KMS-11 (cell line): Measurements from ENCODE around the gene HSD17B10.
A peak's percentile ranks its signal among the peaks of the same experiment; 100 is the strongest.

Experiments
- H2AFZ ChIP-seq: fragments of 200-600 bp; sonication (generic); 2 replicates; pipeline ENCODE4 v1.6.1; 2016; ENCODE audit warnings: antibody characterized with exemption, mixed run types, low read depth
- H3K27ac ChIP-seq: fragments of 200-600 bp; sonication (generic); 2 replicates; pipeline ENCODE4 v1.6.1; 2016; ENCODE audit warnings: mild to moderate bottlenecking, mixed run types
- H3K27me3 ChIP-seq: fragments of 200-600 bp; sonication (generic); 2 replicates; pipeline ENCODE4 v1.6.1; 2017; ENCODE audit warnings: mild to moderate bottlenecking, low read depth, mixed run types, moderate library complexity; ENCODE audit not compliant: insufficient read depth
- H3K36me3 ChIP-seq: fragments of 200-600 bp; sonication (generic); 2 replicates; pipeline ENCODE4 v1.6.1; 2017; ENCODE audit warnings: mild to moderate bottlenecking, mixed run types; ENCODE audit not compliant: insufficient read depth
- H3K4me1 ChIP-seq: fragments of 200-600 bp; sonication (generic); 2 replicates; pipeline ENCODE4 v1.6.1; 2016; ENCODE audit warnings: mild to moderate bottlenecking, low read depth, mixed run types; ENCODE audit not compliant: poor library complexity, severe bottlenecking
- H3K4me2 ChIP-seq: fragments of 200-600 bp; sonication (generic); 2 replicates; pipeline ENCODE4 v1.7.0; 2016; ENCODE audit warnings: mild to moderate bottlenecking, mixed run types
- H3K4me3 ChIP-seq: fragments of 200-600 bp; sonication (generic); IDR thresholded peaks from 2 replicates; pipeline ENCODE4 v1.6.1; 2017; ENCODE audit warnings: low read depth, low read length, mixed read lengths; ENCODE audit not compliant: insufficient read depth
- H3K79me2 ChIP-seq: fragments of 200-600 bp; sonication (generic); 2 replicates; pipeline ENCODE4 v1.6.1; 2016; ENCODE audit warnings: low read depth, mixed run types; ENCODE audit not compliant: insufficient read depth
- H3K9ac ChIP-seq: fragments of 200-600 bp; sonication (generic); 2 replicates; pipeline ENCODE4 v1.6.1; 2016; ENCODE audit warnings: mild to moderate bottlenecking, mixed run types
- H4K20me1 ChIP-seq: fragments of 200-600 bp; sonication (generic); 2 replicates; pipeline ENCODE4 v1.6.1; 2016; ENCODE audit warnings: mild to moderate bottlenecking, mixed run types; ENCODE audit not compliant: insufficient read depth
- CTCF ChIP-seq: fragments of 200-600 bp; sonication (generic); conservative IDR thresholded peaks from 2 replicates; pipeline ENCODE4 v1.6.1; 2017; ENCODE audit warnings: low read depth, mild to moderate bottlenecking, antibody characterized with exemption, low read length, moderate library complexity, mixed read lengths

The HSD17B10 gene

GRCh38 chrX:53437206-53437605 is 3.0 kb upstream of the HSD17B10 start:
- peaks cover 16% of the 10 kb centered on the region for H3K79me2 ChIP-seq
- no peak overlapping the region for H3K27ac ChIP-seq
- H4K20me1 ChIP-seq: no peaks in the 10 kb centered on the region
- no peak for TF ChIP-seq CTCF
- no peaks in the 10 kb centered on the region for H3K27me3 ChIP-seq
- H3K4me1 ChIP-seq: peaks cover 16% of the 10 kb centered on the region
- H3K9ac ChIP-seq: no peak overlapping the region
- no peaks in the 10 kb centered on the region for H3K36me3 ChIP-seq
- no peak overlapping the region for H3K4me2 ChIP-seq
- H2AFZ ChIP-seq: no peak overlapping the region
- H3K4me3 ChIP-seq: no peak overlapping the region

- no peaks in the 10 kb centered on the region for H3K27me3 ChIP-seq
- no peak overlapping the region for H3K9ac ChIP-seq
- no peaks in the 10 kb centered on the region for H4K20me1 ChIP-seq
- H2AFZ ChIP-seq: no peak overlapping the region
- TF ChIP-seq CTCF: peak; percentile 64
- H3K36me3 ChIP-seq: no peaks in the 10 kb centered on the region
- H3K27ac ChIP-seq: no peak overlapping the region
- H3K4me1 ChIP-seq: peaks cover 16% of the 10 kb centered on the region
- H3K4me2 ChIP-seq: no peak overlapping the region
- no peak overlapping the region for H3K4me3 ChIP-seq
- H3K79me2 ChIP-seq: peaks cover 16% of the 10 kb centered on the region
Measured at GRCh38 chrX:53435997-53436396, 1.8 kb upstream of the HSD17B10 start.

- no peak overlapping the region for H3K9ac ChIP-seq
- H3K4me3 ChIP-seq: no peak overlapping the region
Measured at GRCh38 chrX:53430231-53430630, 3.9 kb downstream of the HSD17B10 start.

GRCh38 chrX:53429755-53430154 is 4.4 kb downstream of the HSD17B10 start:
- H4K20me1 ChIP-seq: no peaks in the 10 kb centered on the region
- no peak overlapping the region for H2AFZ ChIP-seq
- H3K4me1 ChIP-seq: peaks cover 10% of the 10 kb centered on the region
- H3K4me3 ChIP-seq: no peak overlapping the region
- H3K4me2 ChIP-seq: no peak overlapping the region
- no peak for TF ChIP-seq CTCF
- H3K9ac ChIP-seq: no peak overlapping the region
- no peaks in the 10 kb centered on the region for H3K36me3 ChIP-seq
- no peak overlapping the region for H3K27ac ChIP-seq
- no peaks in the 10 kb centered on the region for H3K27me3 ChIP-seq
- H3K79me2 ChIP-seq: peaks cover 16% of the 10 kb centered on the region

More at GRCh38 chrX:53430231-53430630, 3.9 kb downstream of the HSD17B10 start:
- peaks cover 16% of the 10 kb centered on the region for H3K79me2 ChIP-seq
- no peaks in the 10 kb centered on the region for H4K20me1 ChIP-seq
- H2AFZ ChIP-seq: no peak overlapping the region
- TF ChIP-seq CTCF: no peak
- H3K4me2 ChIP-seq: no peak overlapping the region
- H3K27me3 ChIP-seq: no peaks in the 10 kb centered on the region
- no peaks in the 10 kb centered on the region for H3K36me3 ChIP-seq
- peaks cover 11% of the 10 kb centered on the region for H3K4me1 ChIP-seq
- no peak overlapping the region for H3K27ac ChIP-seq

- Histone ChIP-seq H3K27me3 (no peaks in the 10 kb centered on the region), H2AFZ (peak within 1 kb of the TSS; percentile 64), H3K27ac (peak within 1 kb of the TSS; percentile 95), H4K20me1 (0 out of 2 replicates have a peak, but pooled peaks cover 14% of the 10 kb centered on the region), H3K4me1 (peaks cover 18% of the 10 kb centered on the region), H3K36me3 (no peaks in the 10 kb centered on the region), H3K4me2 (peak within 1 kb of the TSS; percentile 88), H3K79me2 (peaks cover 43% of the 10 kb centered on the region), H3K9ac (peak within 1 kb of the TSS; percentile 97), H3K4me3 (no peak within 1 kb of the TSS)
- no peak for TF ChIP-seq CTCF
Measured at GRCh38 chrX:53422861-53423306, 11.3 kb downstream of the HSD17B10 start, which contains the start of gene RIBC1. RIBC1 (plus strand) TSS chrX:53422873; CDS start chrX:53426277, 3,404 bp downstream.
